Endothelial cell of umbilical vein (primary cell): ENCODE measurements around the gene SEC16B. TPM values are rescaled to one million over a fixed set of nuclear protein-coding genes. Genes with fewer than 3 reads are reported as not detected.

Experiments
- BruUV-seq: library from RNA; stranded (reverse); fragments of 400-500 nt; replicated peaks from 2 replicates; lab custom pipeline; 2021; lab: Mats Ljungman, UMichigan
- CTCF ChIA-PET: fragments of 300-600, 350-600 bp; sonication (Branson Sonifier 250); formaldehyde crosslinking; loops from one replicate; lab custom pipeline; 2021; ENCODE audit warnings: antibody characterized with exemption, inconsistent platforms; lab: Charles Lee
- POLR2A ChIA-PET: fragments of 300-600, 350-600 bp; sonication (Branson Sonifier 250); formaldehyde crosslinking; loops from one replicate; lab custom pipeline; 2021; ENCODE audit warnings: antibody characterized with exemption, inconsistent platforms; lab: Charles Lee
- DNase-seq: peaks from one replicate; pipeline ENCODE4 v3.0.0-alpha.2; 2011; ENCODE audit warnings: low read depth, low spot score
- FAIRE-seq: peaks from 2 replicates; lab custom pipeline; 2011; peaks lifted over from hg19 to GRCh38; lab: Jason Lieb, UNC
- H2AFZ ChIP-seq: 2 replicates; pipeline ENCODE4 v1.6.0; 2012; ENCODE audit warnings: low read depth, low read length, control low read depth, inconsistent platforms
- H3K27ac ChIP-seq: 2 replicates; pipeline ENCODE4 v1.5.1; 2011; ENCODE audit warnings: low read depth, mild to moderate bottlenecking, control low read depth, low read length, moderate library complexity; ENCODE audit not compliant: insufficient read depth
- H3K27me3 ChIP-seq, 2 experiments: 2 replicates each; pipeline versions ENCODE4 v1.6.0 to v1.6.1; 2011; ENCODE audit warnings: low read length in 2 of 2, mixed read lengths in 1 of 2; ENCODE audit not compliant: control insufficient read depth in 2 of 2, insufficient read depth in 2 of 2
- H3K36me3 ChIP-seq, 2 experiments: 2 replicates in 1 of 2; 3 replicates in 1 of 2; pipeline ENCODE4 v1.5.1; 2011; ENCODE audit warnings: low read length in 2 of 2, mild to moderate bottlenecking in 1 of 2, moderate library complexity in 1 of 2; ENCODE audit not compliant: control insufficient read depth in 2 of 2, insufficient read depth in 2 of 2; ENCODE audit errors: extremely low read depth in 1 of 2
- H3K4me1 ChIP-seq: 3 replicates; pipeline ENCODE4 v1.5.1; 2011; ENCODE audit warnings: mild to moderate bottlenecking, low read length; ENCODE audit not compliant: control insufficient read depth, insufficient read depth; ENCODE audit errors: extremely low read depth
- H3K4me2 ChIP-seq: 2 replicates; pipeline ENCODE4 v1.6.1; 2011; ENCODE audit warnings: low read length, control low read depth, mixed read lengths; ENCODE audit not compliant: insufficient read depth
- H3K4me3 ChIP-seq, 3 experiments: fragments of 200-600 bp in 1 of 3; sonication (generic), shearing (Covaris generic) in 1 of 3; replicated peaks in 1 of 3; 2 replicates each; pipeline ENCODE4 v1.5.1; 2011 to 2016; ENCODE audit warnings: control low read depth in 3 of 3, low read length in 3 of 3, mild to moderate bottlenecking in 2 of 3, inconsistent platforms in 1 of 3, low read depth in 1 of 3, moderate library complexity in 1 of 3; ENCODE audit not compliant: insufficient read depth in 1 of 3
- H3K79me2 ChIP-seq: 2 replicates; pipeline ENCODE4 v1.6.0; 2012; ENCODE audit warnings: low read length, inconsistent platforms; ENCODE audit not compliant: control insufficient read depth, insufficient read depth
- H3K9ac ChIP-seq: replicated peaks from 2 replicates; pipeline ENCODE3; 2011; ENCODE audit warnings: low read length, control low read depth; ENCODE audit not compliant: insufficient read depth; ENCODE audit errors: extremely low read depth
- H3K9me1 ChIP-seq: replicated peaks from 3 replicates; pipeline ENCODE4 v1.6.0; 2011; ENCODE audit warnings: mild to moderate bottlenecking, low read length; ENCODE audit not compliant: control insufficient read depth, insufficient read depth; ENCODE audit errors: extremely low read depth
- H3K9me3 ChIP-seq: replicated peaks from 2 replicates; pipeline ENCODE4 v1.5.1; 2012; ENCODE audit warnings: low read length, inconsistent platforms; ENCODE audit not compliant: control insufficient read depth, insufficient read depth
- H4K20me1 ChIP-seq: replicated peaks from 2 replicates; pipeline ENCODE3; 2011; ENCODE audit warnings: mild to moderate bottlenecking, low read length; ENCODE audit not compliant: control insufficient read depth, insufficient read depth; ENCODE audit errors: extremely low read depth
- EZH2 ChIP-seq: IDR thresholded peaks from 2 replicates; pipeline ENCODE4 v1.6.1; 2012; ENCODE audit warnings: borderline replicate concordance, low read depth, mild to moderate bottlenecking, moderate library complexity, low read length, inconsistent platforms; ENCODE audit not compliant: severe bottlenecking
- FOS ChIP-seq: IDR thresholded peaks from 2 replicates; pipeline ENCODE4 v1.6.1; 2011; ENCODE audit warnings: mild to moderate bottlenecking, low read length, moderate library complexity, borderline replicate concordance; ENCODE audit not compliant: insufficient read depth
- GATA2 ChIP-seq: IDR thresholded peaks from 2 replicates; pipeline ENCODE4 v1.7.0; 2011; ENCODE audit warnings: low read depth, mild to moderate bottlenecking, moderate library complexity, mixed read lengths, low read length; ENCODE audit not compliant: insufficient read length, insufficient read depth
- JUN ChIP-seq: IDR thresholded peaks from 2 replicates; pipeline ENCODE4 v1.6.1; 2011; ENCODE audit warnings: borderline replicate concordance, low read depth; ENCODE audit not compliant: insufficient read length, insufficient read depth
- MYC ChIP-seq: IDR thresholded peaks from one replicate; pipeline ENCODE4 v1.6.1; 2011; ENCODE audit warnings: mild to moderate bottlenecking, low read depth, low read length
- POLR2A ChIP-seq: IDR thresholded peaks from 2 replicates; pipeline ENCODE4 v1.6.1; 2012; ENCODE audit warnings: low read depth, mild to moderate bottlenecking, control low read depth, low read length
- POLR2AphosphoS5 ChIP-seq: IDR thresholded peaks from 2 replicates; pipeline ENCODE4 v1.6.1; 2012; ENCODE audit warnings: low read depth, mild to moderate bottlenecking, control low read depth, low read length, moderate library complexity; ENCODE audit not compliant: insufficient read depth
- dilution Hi-C: fragments of 300-500 bp; cut with MboI; formaldehyde crosslinking; loops from one replicate; pipeline ENCODE4 v1.15.0; 2019; ENCODE audit warnings: low sequenced_read_pairs; ENCODE audit not compliant: extremely low pct_ligation_motif_present
- intact Hi-C: fragments of 100-400 bp; cut with micrococcal nuclease; formaldehyde crosslinking; loops from one replicate; pipeline ENCODE4 v1.10.0; 2022
- polyA plus RNA-seq, 4 experiments: library from polyadenylated mRNA; depleted of rRNA in 3 of 4; stranded (reverse) in 3 of 4; unstranded in 1 of 4; fragments of >200 nt; gene quantifications; 2 replicates each; pipeline versions ENCODE4 v1.2.1 to v1.2.3, GENCODE V29; 2011 to 2012; ENCODE audit warnings: missing spikeins in 1 of 4
- total RNA-seq: library from RNA; stranded (reverse); gene quantifications from 2 replicates; pipeline ENCODE4 v1.2.3, GENCODE V29; 2021
- TF ChIP-seq, protein P1 (sequence below), 2 donors: IDR thresholded peaks; 1 replicate in 1 of 2; 2 replicates in 1 of 2; pipeline ENCODE4 v1.5.1; 2011; ENCODE audit warnings: low read length in 2 of 2, mild to moderate bottlenecking in 2 of 2, moderate library complexity in 2 of 2, control low read depth in 1 of 2, inconsistent platforms in 1 of 2, low read depth in 1 of 2; ENCODE audit not compliant: insufficient read depth in 1 of 2; ENCODE audit errors: extremely low read depth in 1 of 2
- TF ChIP-seq, protein P2 (sequence below): IDR thresholded peaks from 2 replicates; pipeline ENCODE4 v1.6.1; 2011; ENCODE audit not compliant: insufficient read depth, insufficient read length

SEC16B gene
- total and polyA plus RNA-seq, 2 donors (not counting 3 experiments of a cell fraction or from before 2014, with no cell fraction given) = 0.44 to 0.58 TPM

DNA sequence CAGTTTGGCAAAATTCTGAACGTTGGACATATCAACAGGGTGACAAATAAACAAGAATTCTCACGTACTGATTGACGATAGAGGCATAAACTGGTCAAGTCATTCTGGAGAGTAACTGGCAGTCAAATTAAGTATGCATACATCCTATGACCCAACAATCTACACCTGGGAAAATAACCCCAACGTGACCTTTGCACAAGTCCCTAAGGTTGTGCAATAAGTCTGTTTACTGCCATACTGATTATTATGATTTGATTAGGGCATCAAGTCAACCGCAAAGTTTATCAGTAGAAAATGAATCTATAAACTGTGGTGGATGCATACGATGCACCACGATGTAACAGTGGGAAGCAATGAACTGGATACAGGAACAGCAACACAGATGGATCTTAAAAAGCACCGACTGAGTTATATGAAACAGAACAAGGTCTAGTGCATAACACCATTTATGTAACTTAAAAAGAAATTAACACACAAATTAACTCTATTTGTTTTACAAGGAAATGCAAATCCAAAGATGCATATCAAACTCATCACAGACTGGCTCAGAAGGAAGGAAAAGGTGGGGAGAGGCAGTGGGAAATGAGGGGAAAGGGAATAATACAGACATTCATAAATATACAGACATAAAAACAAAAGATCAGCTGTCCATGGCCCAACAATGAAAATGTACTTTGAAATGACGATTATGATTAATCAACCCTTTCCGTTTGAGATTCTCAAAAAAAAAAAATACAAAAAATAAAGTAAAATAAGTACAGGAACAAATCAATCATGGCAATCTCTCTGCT lies 41.0 kb upstream of the SEC16B start:
- H3K36me3 ChIP-seq = no peaks in the 10 kb centered on the region
- no TSS peak for BruUV-seq
- H3K4me2 ChIP-seq = peak overlapping the region; percentile 71
- peak overlapping the region in 1 of 3 experiments; percentile 21 for H3K4me3 ChIP-seq
- H2AFZ ChIP-seq = no peak overlapping the region
- FAIRE-seq = peak; percentile 79
- POLR2A ChIA-PET = no interaction called here
- TF ChIP-seq GATA2 = peak; percentile 73
- TF ChIP-seq, protein P1, sequence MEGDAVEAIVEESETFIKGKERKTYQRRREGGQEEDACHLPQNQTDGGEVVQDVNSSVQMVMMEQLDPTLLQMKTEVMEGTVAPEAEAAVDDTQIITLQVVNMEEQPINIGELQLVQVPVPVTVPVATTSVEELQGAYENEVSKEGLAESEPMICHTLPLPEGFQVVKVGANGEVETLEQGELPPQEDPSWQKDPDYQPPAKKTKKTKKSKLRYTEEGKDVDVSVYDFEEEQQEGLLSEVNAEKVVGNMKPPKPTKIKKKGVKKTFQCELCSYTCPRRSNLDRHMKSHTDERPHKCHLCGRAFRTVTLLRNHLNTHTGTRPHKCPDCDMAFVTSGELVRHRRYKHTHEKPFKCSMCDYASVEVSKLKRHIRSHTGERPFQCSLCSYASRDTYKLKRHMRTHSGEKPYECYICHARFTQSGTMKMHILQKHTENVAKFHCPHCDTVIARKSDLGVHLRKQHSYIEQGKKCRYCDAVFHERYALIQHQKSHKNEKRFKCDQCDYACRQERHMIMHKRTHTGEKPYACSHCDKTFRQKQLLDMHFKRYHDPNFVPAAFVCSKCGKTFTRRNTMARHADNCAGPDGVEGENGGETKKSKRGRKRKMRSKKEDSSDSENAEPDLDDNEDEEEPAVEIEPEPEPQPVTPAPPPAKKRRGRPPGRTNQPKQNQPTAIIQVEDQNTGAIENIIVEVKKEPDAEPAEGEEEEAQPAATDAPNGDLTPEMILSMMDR (IDR thresholded peaks at IDR 0.05; ENCODE audit: extremely low read depth in 1 of 2, insufficient read depth in 1 of 2, low read depth in 1 of 2, low read length in 2 of 2) = no peak
- H4K20me1 ChIP-seq = no peaks in the 10 kb centered on the region
- no peak overlapping the region for H3K9ac ChIP-seq
- H3K79me2 ChIP-seq = no peaks in the 10 kb centered on the region
- peak overlapping the region; percentile 58 for H3K27ac ChIP-seq
- no peaks in the 10 kb centered on the region for H3K27me3 ChIP-seq
- no peaks in the 10 kb centered on the region for H3K9me3 ChIP-seq
- intact Hi-C loops = no loop called here
- dilution Hi-C loops = no loop called here
- CTCF ChIA-PET = interaction anchor here (1.1 to 3.1 kb wide), 2 partner anchors 21 to 97 kb away, joined by 3 to 20 read pairs; no protein-coding TSS in a partner anchor
- no peaks in the 10 kb centered on the region for H3K9me1 ChIP-seq
- DNase-seq = no peak
- H3K4me1 ChIP-seq = peaks cover 20% of the 10 kb centered on the region

DNA sequence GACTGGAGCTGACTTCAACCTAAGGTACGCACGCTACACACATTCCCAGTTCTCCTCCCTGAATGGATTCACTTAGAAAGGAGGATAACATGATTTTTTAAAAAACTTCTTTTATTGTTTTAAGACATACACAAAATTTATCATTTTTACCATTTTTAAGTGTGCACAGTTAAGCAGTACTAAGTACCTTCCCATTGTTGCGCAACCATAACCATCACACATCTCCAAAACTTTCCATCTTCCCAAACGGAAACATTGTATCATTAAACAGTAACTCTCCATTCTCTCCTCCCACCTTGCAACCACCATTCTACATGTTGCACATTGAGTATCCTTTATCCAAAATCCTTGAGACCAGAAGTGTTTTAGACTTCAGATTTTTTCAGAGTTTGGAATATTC lies 36.2 kb upstream of the SEC16B start:
- no peak for FAIRE-seq
- CTCF ChIA-PET = no interaction called here

More for the DNA sequence above, 36.2 kb upstream of the SEC16B start:
- Histone ChIP-seq H3K4me3 (no peak overlapping the region), H3K27ac (no peak overlapping the region), H3K9me1 (no peaks in the 10 kb centered on the region), H3K27me3 (no peaks in the 10 kb centered on the region), H3K9ac (no peak overlapping the region), H3K9me3 (no peaks in the 10 kb centered on the region), H2AFZ (no peak overlapping the region), H3K4me2 (no peak overlapping the region), H3K4me1 (peaks cover 9% of the 10 kb centered on the region), H4K20me1 (no peaks in the 10 kb centered on the region), H3K36me3 (no peaks in the 10 kb centered on the region), H3K79me2 (no peaks in the 10 kb centered on the region)
- BruUV-seq = no TSS peak
- POLR2A ChIA-PET = no interaction called here
- no peak for DNase-seq
- TF ChIP-seq EZH2 = no peak
- no peak for TF ChIP-seq POLR2AphosphoS5
- TF ChIP-seq, protein P2, sequence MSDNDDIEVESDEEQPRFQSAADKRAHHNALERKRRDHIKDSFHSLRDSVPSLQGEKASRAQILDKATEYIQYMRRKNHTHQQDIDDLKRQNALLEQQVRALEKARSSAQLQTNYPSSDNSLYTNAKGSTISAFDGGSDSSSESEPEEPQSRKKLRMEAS = no peak
- TF ChIP-seq MYC = no peak
- TF ChIP-seq POLR2A = no peak
- no peak for TF ChIP-seq FOS
- TF ChIP-seq GATA2 = no peak
- no peak for TF ChIP-seq JUN
- TF ChIP-seq, protein P1 (IDR thresholded peaks at IDR 0.05; ENCODE audit: extremely low read depth in 1 of 2, insufficient read depth in 1 of 2, low read depth in 1 of 2, low read length in 2 of 2) = no peak
- intact Hi-C loops (no loop called here), dilution Hi-C loops (no loop called here)
